Raji (cell line): Measurements from ENCODE around the gene RANBP2.

Experiments used
- POLR2A ChIP-seq: IDR thresholded peaks from 2 replicates; pipeline ENCODE4 v1.6.1; 2011; ENCODE audit warnings: low read depth, low read length, control low read depth; ENCODE audit not compliant: insufficient read depth

Gene RANBP2

DNA sequence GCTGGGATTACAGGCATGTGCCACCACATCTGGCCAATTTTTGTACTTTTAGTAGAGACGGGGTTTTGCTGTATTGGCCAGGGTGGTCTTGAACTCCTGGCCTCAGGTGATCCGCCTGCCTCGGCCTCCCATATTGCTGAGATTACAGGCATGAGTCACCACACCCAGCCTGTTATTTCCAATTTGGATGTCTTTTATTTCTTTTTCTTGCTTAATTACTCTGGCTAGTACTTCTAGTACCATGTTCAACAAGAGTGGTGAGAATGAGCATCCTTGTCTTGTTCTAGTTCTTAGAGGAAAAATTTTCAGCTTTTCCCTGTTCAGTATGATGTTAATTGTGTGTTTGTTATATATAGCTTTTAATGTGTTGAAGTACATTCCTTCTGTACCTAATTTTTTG, 90.7 kb downstream of the RANBP2 start:
- no peak for TF ChIP-seq POLR2A

- no peak for TF ChIP-seq POLR2A
Measured at GRCh38 chr2:108810993-108811957, 92.0 kb downstream of the RANBP2 start.

DNA sequence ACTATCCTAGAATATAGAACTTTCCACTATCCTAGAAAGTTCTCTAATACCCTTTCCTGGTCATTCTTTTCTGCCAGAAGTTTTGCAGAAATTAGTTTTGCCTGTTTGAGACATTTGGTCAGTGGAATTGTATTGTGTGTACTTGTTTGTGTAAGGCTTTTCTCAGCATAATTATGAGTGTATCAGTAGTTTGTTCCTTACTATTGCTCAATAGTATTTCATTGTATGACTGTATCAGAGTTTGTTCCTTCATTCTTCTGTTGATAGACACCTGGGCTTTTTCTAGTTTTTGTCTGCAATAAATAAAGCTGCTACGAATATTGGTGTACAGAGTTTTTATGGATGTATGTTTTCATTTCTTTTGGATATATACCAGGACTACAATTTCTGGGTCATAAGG, 94.5 kb downstream of the RANBP2 start:
- TF ChIP-seq POLR2A: no peak

DNA sequence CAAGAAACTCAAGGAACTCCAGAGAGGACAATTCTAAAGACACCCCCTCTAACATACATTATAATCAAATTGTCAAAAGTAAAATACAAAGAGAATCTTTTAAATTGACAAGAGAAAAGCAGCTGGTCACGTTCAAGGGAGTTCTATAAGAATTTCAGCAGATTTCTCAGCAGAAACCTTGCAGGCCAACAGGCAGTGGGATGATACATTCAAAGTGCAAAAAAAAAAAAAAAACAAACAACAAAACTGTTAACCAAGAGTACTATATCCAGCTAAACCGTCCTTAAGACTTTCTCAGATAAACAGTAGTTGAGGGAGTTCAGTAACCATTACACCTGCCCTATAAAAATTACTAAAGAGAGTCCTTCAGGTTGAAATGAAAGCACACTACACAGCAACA, 101.2 kb downstream of the RANBP2 start:
- TF ChIP-seq POLR2A: no peak

DNA sequence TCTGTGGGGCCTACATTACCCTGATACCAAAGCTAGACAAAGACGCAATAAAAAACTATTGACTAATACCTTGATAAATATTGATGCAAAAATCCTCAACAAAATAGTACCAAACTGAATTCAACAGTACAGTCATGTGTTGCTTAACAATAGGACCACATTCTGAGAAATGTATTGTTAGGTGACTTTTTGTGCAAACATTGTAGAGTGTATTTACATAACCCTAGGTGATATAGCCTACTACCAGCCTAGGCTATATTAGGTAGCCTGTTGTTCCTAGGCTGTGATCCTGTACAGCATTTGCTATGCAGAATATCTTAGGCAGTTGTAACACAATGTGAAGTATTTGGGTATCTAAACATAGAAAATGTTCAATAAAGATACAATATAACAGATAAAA, 104.0 kb downstream of the RANBP2 start:
- no peak for TF ChIP-seq POLR2A

DNA sequence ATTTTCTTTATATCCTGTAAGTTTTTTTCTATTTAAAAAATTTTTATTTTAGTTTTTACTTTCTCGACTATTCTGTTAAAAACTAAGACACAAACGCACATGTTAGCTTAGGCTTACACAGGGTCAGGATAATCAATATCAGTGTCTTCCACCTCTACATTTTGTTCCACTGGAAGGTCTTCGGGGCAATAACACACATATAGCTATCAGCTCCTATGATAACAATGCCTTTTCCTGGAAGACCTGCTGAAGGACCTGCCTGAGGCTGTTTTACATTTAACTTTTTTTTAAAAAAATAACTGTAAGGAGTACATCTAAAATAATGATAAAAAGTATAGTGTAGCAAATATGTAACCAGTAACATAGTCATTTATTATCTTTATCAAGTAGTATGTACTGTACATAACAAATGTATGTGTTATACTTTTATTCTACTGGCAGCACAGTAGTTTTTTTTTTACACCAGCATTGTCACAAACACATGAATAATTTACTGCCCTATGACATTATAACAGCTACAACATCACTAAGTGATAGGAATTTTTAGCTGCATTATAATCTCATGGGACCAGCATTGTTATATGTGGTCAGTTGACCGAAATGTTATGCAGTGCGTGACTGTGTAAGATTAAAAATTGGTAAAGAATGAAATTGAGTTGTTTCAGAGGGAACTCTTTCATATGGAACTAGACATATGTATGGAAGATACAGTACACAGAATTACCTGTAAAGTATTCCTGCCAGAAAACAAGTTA, 105.2 kb downstream of the RANBP2 start:
- no peak for TF ChIP-seq POLR2A

GRCh38 chr2:108825254-108825653, 106.0 kb downstream of the RANBP2 start:
- TF ChIP-seq POLR2A: no peak

DNA sequence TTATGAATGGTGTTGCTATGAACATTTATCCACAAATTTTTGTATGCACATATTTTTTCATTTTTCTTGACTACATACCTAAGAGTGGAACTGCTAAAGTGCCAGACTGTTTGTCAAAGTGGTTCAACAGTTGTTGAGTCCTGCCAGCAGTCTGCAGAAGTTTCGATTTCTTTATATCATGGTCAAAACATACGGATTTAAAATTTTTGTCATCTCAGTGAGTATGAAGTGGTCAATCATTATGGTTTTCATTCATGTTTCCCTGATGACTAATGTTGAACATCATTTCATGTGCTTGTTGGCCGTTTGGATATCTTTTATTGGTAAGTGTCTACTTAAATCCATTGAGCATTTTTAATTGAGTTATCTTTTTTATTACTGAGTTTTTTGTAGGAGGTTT, 106.5 kb downstream of the RANBP2 start:
- no peak for TF ChIP-seq POLR2A

- TF ChIP-seq POLR2A: no peak
Measured at GRCh38 chr2:108829578-108830310, 110.5 kb downstream of the RANBP2 start.

GRCh38 chr2:108833219-108833618, 113.9 kb downstream of the RANBP2 start:
- TF ChIP-seq POLR2A: no peak

GRCh38 chr2:108834620-108835019, 115.3 kb downstream of the RANBP2 start:
- no peak for TF ChIP-seq POLR2A

- no peak for TF ChIP-seq POLR2A
Measured at GRCh38 chr2:108835040-108835439, 115.8 kb downstream of the RANBP2 start.
